ENCODE measurements around the gene SLC22A24.
"Not testable (repeated sequence)": the region's sequence is repeated elsewhere in the genome, so short reads cannot be mapped to it uniquely, and the experiment has no call there.

SLC22A24 gene

DNA sequence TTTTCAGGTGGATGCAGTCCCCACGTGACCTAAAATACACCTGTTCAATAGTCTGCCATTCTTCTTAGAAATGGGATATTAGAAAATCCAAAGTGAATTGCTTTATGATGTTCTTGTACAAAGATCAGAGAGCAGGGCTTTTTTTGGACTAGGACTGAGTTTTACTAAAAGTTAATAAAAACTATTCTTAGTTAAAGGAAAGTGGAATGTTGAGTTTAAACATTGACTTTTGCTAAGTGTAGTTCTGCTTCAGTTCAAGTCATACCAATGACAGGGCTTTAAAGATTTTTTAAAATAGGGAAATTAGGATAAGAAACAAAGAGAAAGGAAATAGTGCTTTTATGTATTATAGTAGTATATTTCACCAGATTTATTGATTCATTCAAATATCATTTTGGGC is at the start of gene SLC22A24:
Gene SLC22A24, minus strand, starts transcription at position 101 of the 400 bp plus-strand sequence. CDS start 442 bp downstream, outside the sequence.
- no peak for DNase-seq

DNA sequence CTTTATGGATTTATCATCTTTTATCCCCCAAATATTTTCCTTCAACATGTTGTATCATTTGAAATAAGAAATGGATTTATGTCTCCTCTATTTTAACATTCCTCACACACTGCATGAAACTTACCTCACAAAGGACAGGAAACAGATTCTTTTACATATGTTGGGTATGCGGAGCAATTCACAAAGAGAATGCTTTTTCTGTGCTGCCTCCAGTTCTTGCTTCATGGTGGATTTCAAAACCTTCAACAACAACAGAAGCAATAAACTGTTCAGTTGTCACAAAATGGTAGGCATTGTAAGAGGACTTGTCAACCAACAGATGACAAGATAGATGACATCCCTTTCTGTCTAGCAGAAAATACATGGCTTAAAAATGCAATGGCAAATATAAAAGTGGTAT is 36.5 kb upstream of the SLC22A24 start:
- DNase-seq = no peak

DNA sequence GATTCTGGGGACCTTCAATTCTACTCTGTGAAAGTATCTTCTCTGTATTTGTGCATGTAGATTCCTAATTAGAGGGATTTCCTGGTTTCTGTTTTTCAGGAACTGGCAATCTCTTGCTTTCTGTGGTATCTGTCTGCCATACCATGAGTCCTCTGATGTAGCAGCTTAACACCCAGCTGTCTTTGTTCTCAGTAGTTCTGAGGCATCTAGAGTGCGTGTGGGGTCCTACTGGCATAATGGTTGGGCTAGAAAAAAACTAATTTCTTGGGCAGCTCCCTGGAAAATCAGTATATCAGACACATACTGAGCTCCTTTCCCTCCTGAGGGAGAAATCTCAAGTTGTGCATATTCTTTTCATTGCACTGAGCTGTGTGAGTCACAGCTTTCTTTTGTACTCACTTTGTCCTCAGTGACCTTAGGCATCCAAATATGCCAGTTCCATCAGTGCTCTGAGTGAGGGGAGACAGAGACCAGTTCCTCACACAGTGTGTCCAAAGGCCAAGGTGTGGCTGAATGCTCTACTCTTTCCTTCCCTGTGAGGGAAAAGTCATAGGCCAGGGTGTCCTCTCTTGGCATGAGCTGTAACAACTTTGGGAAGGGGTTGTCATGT is 35.5 kb upstream of the SLC22A24 start:
- no peak for DNase-seq

- no peak for DNase-seq
Measured at GRCh38 chr11:63177872-63178271, 33.9 kb upstream of the SLC22A24 start.

- DNase-seq = no peak
Measured at GRCh38 chr11:63165706-63166310, 21.8 kb upstream of the SLC22A24 start.

DNA sequence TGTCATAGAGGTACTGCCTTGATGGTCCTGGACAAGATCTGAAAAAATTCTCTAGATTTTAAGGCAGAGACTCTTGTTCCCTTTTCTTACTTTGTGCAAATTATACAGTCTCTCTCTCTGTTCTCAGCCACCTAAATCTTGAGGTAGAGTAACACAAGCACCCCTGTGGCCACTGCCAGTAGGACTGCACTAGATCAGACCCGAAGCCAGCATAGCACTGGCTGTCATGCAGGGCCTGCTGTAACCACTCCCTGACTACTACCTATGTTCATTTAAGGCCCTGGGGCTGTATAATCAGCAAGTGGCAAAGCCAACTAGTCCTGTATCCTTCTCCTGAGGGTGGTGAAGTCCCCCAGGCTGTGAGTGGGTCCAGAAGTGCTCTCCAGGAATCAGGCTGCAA is 11.8 kb upstream of the SLC22A24 start:
- DNase-seq = no peak

- DNase-seq = no peak
Measured at GRCh38 chr11:63146581-63146980, 2.6 kb upstream of the SLC22A24 start.

DNA sequence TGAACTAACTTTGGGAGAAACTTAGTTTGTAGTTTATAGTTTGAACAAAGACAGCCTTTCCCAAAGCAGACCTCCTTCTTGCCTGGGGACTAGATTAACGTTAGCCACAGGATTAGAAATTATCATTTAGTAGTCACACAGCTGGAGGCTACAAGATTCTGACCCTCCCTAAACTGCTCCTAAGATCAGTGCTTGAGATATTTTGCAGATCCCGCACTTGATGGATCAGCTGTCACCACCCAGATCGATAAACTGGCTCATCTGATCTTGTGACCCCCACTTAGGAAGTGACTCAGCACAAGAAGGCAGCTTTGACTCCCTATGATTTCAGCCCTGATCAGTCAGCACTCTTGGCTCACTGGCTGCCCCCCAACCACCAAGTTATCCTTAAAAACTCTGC is 1.6 kb downstream of the SLC22A24 start:
- no peak for DNase-seq

GRCh38 chr11:63132985-63133775 is 10.8 kb downstream of the SLC22A24 start:
- DNase-seq = no peak

DNA sequence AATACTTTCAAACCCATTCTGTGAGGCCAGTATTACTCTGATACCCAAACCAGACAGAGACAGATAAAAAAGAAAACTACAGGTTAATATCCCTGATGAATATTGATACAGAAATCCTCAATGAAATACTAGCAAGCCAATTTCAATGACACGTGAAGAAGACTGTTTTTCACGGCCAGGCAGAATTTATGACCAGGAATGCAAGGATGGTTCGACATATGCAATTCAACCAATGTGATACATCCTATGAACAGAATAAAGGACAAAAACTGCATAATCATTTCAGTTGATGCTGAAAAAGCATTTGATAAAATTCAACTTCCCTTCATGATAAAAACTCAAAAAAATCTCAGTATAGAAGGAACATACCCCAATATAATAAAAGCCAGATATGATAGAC is 44.5 kb downstream of the SLC22A24 start:
- DNase-seq = no peak

DNA sequence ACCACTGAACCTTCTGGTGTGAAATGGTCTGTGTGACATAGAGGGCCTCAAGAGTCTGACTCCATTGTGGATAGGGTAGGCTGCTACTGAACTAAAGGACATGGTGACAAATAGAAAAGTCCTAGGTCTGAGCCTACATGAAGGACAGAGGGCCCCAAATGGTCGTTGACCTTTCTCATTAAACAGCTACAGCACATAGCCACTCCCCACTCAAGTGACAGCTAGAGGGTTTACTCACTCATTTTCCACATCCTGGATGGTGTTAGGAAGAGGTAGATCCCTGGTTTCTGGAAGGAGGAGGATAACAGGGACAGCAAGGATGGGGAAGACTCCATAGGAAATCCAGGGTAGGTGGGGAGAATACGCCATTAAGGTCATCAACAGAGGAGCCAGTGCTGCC is 63.3 kb downstream of the SLC22A24 start:
- DNase-seq = no peak

GRCh38 chr11:63046203-63046602 is 97.8 kb downstream of the SLC22A24 start:
- not testable (repeated sequence) for DNase-seq

- no peak for DNase-seq
Measured at GRCh38 chr11:63042596-63042995, 101.4 kb downstream of the SLC22A24 start.

DNA sequence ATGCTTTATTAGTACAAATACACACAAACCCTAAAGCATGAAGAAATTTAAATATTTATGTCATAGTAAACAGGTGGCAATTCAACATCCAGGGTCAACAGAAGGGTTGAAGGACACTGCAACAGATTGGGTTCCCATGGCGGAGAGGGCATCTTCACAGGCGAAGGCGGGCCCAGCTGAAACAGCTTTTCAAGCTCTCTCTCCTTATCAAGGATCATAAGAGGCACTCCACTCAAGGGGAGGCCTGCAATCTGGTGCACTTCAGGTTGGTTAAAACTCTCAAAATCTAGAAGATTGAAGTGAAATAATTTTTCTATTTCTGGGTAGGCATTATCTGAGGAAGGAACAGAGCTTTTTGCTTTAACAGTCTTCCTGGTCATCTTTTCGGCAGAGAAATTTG is 111.6 kb downstream of the SLC22A24 start:
- no peak for DNase-seq
